ENCODE results near the gene PEAR1. TPM values are rescaled to one million over a fixed set of nuclear protein-coding genes. Genes with fewer than 3 reads are reported as not detected.
A peak's percentile ranks its signal among the peaks of the same experiment; 100 is the strongest.

Gene PEAR1
- total RNA-seq, 1 experiment from 2014 or later, result 1.2 TPM

- DNase-seq (ENCODE audit: low spot score), result no peak
Measured at GRCh38 chr1:156883919-156884318, 9.6 kb upstream of the PEAR1 start.

GRCh38 chr1:156884560-156885184 is 8.8 kb upstream of the PEAR1 start:
- no peak for DNase-seq (ENCODE audit: low spot score)

GRCh38 chr1:156885314-156885713 is 8.2 kb upstream of the PEAR1 start:
- no peak for DNase-seq (ENCODE audit: low spot score)

- DNase-seq (ENCODE audit: low spot score), result no peak
Measured at GRCh38 chr1:156885880-156886355, 7.6 kb upstream of the PEAR1 start.

GRCh38 chr1:156886583-156887281 is 6.8 kb upstream of the PEAR1 start:
- no peak for DNase-seq (ENCODE audit: low spot score)

- no peak for DNase-seq (ENCODE audit: low spot score)
Measured at GRCh38 chr1:156887317-156887716, 6.2 kb upstream of the PEAR1 start.

GRCh38 chr1:156887734-156888133 is 5.8 kb upstream of the PEAR1 start:
- no peak for DNase-seq (ENCODE audit: low spot score)

GRCh38 chr1:156889802-156890580 is 3.5 kb upstream of the PEAR1 start:
- DNase-seq (ENCODE audit: low spot score), result peak; percentile 90

- DNase-seq (ENCODE audit: low spot score), result peak; percentile 90
Measured at GRCh38 chr1:156892190-156893047, 1.1 kb upstream of the PEAR1 start.

GRCh38 chr1:156894001-156894400 is 483 bp downstream of the PEAR1 start:
- no peak for DNase-seq (ENCODE audit: low spot score)

- DNase-seq (ENCODE audit: low spot score), result no peak
Measured at GRCh38 chr1:156894711-156895454, 1.4 kb downstream of the PEAR1 start.

GRCh38 chr1:156895455-156895812 is 1.9 kb downstream of the PEAR1 start:
- DNase-seq (ENCODE audit: low spot score), result no peak

GRCh38 chr1:156895927-156896326 is 2.4 kb downstream of the PEAR1 start:
- no peak for DNase-seq (ENCODE audit: low spot score)

GRCh38 chr1:156896490-156897033 is 3.0 kb downstream of the PEAR1 start:
- peak; percentile 28 for DNase-seq (ENCODE audit: low spot score)

GRCh38 chr1:156897078-156897825 is 3.7 kb downstream of the PEAR1 start:
- no peak for DNase-seq (ENCODE audit: low spot score)

- no peak for DNase-seq (ENCODE audit: low spot score)
Measured at GRCh38 chr1:156898161-156898566, 4.6 kb downstream of the PEAR1 start.

GRCh38 chr1:156898971-156899664 is 5.6 kb downstream of the PEAR1 start:
- DNase-seq (ENCODE audit: low spot score), result no peak

- DNase-seq (ENCODE audit: low spot score), result no peak
Measured at GRCh38 chr1:156899956-156900718, 6.6 kb downstream of the PEAR1 start.
